H54 (cell line): ENCODE results near the gene IQCN.
A peak's percentile ranks its signal among the peaks of the same experiment; 100 is the strongest.

Source experiments
- DNase-seq: peaks from one replicate; pipeline ENCODE4 v3.0.0; 2011; ENCODE audit warnings: low spot score, mixed read lengths; ENCODE audit not compliant: insufficient read length
- FAIRE-seq: peaks from 3 replicates; lab custom pipeline; 2011; peaks lifted over from hg19 to GRCh38; lab: Jason Lieb, UNC
- POLR2A ChIP-seq: IDR thresholded peaks from 2 replicates; pipeline ENCODE4 v1.6.1; 2011; ENCODE audit warnings: low read depth, mild to moderate bottlenecking, low read length

IQCN gene

DNA sequence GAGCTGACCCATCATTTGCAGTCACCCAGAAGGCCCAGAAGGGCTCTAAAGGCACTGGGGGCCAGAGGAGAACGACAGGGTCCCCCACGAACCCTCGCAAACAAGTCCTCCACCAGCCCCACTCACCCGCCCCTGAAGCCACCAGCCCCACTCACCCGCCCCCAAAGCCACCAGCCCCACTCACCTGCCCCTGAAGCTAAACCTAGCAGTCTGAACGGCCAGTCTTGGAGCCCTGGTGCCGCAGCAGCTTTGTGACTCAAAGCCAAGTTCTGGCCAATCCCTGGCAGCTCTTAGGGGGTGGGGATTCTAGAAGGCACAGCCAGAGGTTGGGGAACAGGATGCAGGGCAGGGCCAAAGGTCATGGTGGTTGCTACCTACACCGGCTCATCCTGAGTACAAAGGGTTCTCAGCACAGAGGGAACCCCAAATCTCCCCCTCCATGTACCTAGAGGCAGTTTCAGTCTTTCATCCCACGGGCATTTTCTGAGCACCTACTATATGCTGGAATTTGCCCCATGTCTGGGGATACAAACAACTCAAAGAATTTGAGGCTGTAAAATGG, at the start of gene IQCN:
Gene IQCN (minus strand): TSS at position 234 of the 562 bp plus-strand sequence. CDS start 4,974 bp downstream, outside the sequence.
- DNase-seq, result no peak
- no peak for FAIRE-seq
- TF ChIP-seq POLR2A, result no peak

DNA sequence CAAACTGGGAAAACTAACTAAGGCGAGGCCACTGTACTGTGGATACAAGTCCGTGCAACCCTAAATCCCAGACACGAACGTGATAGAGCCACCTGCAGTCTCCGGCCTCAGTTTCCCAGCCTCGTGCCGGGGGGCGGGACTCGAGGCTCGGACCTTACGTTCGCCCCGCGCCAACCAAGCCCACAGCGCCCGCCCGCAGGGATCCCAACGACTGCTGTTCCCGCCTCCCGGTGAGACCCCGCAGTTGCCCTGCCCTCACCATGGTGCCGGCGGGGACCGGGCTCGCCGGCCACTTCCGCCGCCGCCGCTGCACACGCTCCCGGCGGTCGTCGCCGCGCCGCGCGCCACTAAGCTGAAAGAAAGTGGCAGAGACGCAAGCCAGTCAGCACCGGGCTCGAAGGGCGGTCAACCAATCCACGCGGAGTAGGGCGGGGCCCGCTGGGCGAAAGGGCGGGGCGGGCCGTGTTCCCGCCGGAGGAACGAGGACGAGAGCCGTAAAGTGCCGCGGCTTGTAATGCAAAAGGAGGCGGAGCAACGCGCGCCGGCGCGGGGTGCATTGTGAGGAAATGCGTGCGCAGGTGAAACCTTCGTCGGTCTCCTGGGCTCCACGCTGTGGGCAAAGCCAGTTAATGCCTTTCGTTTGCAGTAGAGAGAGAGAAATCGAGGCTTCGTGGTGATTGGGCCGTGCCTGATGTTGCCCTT, 48.7 kb upstream of the IQCN start, which contains the start of gene LSM4:
Gene LSM4 (minus strand): TSS at position 318 of the 702 bp plus-strand sequence. CDS start 56 bp downstream, at position 262.
- TF ChIP-seq POLR2A, result peak; percentile 63
- FAIRE-seq (peak; percentile 23), DNase-seq (peak; percentile 89)

- TF ChIP-seq POLR2A, result no peak
- DNase-seq, result no peak
- FAIRE-seq, result no peak
Observed at GRCh38 chr19:18322318-18322758, 48.1 kb upstream of the IQCN start.

DNA sequence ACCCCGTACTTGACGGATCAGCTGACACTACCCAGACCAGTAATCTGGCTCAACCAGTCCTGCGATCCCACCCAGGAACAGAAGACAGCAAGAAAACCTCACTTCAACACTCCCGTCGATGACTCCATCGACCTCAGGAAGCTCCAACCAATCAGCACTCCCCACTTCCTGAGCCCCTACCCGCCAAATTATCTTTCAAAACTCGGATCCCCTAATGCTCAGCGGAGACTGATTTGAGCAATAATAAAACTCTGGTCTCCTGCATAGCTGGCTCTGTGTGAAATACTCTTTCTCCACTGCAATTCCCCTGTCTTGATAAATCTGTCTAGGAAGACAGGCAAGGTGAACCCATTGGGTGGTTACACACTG, 47.5 kb upstream of the IQCN start:
- DNase-seq, result no peak
- no peak for TF ChIP-seq POLR2A

DNA sequence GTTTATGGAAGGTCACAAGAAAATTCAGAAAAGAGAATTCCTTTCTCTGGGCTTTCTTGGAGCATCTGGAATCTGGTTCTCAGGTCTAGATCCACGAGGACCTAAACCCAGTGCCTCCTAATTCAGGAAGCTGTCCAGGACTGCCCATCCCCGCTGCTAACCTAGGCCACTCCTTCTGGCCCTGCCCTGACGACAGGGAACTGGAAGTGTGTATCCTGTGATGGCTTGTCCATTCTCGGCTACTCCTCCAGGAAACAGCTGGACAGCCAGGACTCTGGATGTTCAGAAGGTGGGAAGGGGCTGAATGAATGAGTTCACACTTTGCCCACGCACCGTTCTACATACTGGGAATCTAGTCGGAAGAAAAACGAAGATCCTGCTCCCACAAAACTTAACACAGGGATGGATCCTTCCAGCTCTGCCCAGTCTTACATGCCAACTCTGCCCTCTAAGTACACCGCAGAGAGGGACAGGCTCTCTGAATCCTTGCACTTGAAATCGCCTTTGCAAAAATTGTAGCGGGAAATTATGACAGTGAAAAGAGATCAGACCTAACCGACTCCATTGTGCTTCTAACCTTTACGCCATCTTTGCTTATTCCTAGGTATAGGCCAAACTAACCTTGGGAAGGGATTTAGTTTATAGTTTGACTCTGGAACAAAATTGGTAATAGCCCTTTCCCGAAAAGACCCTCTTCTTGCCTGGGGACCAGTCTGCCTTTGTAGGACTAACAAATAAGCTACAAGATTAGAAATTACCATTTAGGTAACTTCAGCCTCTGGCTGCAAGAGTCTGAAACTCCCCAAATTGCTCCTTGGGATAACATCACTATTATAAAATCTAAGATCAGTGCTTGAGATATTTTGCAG, 46.8 kb upstream of the IQCN start:
- TF ChIP-seq POLR2A, result no peak
- FAIRE-seq (no peak), DNase-seq (no peak)

More for the DNA sequence above, 47.5 kb upstream of the IQCN start:
- FAIRE-seq, result no peak

DNA sequence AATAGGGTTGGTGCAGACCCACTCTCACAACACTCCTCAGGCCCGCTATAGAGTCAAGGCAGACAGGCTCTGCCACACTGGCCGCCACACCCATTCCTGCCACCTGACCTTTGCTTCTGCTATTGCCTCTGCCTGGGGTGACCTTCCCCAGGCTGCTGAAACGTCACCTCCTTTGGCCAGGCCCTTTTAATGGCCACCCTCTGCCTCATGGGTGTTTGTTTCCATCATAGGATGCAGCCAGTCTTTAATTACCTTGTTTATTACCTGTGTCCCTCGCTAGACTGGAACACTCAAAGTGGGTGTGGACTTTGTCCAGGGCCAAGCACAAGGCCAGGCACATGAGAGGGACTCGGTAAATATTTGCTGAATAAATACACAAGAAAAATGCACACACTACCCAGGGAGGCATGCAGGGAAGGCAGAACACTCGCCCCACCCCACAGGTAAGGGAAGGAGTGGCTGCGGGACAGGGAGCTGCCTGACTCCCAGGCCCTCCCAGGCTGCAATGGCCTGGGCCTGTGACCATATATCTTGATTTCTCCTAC, 45.4 kb upstream of the IQCN start:
- FAIRE-seq, result no peak

DNA sequence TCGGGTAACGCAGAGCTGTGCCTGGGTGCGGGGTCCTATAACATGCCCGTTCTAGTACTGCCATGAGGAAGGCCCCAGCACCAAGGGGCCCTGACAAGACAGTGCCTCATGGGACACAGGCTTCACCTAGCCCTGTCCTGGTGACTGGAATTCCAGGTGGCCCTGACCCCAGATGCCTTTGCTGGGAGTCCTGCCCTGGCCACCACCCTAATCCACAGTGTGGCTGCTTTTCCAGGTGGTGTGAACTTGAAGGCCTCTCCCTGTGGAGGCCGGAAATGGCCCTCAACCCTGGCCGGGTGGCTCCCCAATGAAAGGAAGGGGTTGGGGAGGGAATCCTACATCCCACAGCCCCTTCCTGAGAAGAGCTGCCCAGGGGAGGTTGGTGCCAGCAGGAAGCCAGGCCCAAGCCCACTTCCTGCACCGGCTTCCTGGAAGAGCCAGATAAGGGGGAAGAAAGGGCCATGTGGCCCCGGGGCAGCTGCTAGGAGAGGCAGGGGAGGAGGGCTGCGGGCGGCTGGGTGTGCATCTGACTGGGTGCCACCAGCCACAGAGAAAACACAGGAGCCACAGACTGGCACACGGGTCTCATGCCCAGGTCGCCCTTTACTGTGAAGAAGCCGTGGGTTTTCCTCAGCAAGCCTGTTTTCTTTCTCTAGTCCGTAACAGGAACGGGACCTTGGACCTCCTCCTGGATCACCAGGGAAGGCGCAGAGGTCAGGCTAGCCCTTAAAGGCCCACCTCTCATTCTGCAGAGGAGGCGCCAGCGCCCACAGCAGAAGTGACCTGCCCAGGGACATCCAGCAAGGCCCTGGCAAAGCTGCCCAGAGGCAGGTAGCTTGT, 43.9 kb upstream of the IQCN start:
- no peak for TF ChIP-seq POLR2A
- FAIRE-seq (no peak), DNase-seq (no peak)

More for the DNA sequence above, 45.4 kb upstream of the IQCN start:
- no peak for DNase-seq
- no peak for TF ChIP-seq POLR2A

DNA sequence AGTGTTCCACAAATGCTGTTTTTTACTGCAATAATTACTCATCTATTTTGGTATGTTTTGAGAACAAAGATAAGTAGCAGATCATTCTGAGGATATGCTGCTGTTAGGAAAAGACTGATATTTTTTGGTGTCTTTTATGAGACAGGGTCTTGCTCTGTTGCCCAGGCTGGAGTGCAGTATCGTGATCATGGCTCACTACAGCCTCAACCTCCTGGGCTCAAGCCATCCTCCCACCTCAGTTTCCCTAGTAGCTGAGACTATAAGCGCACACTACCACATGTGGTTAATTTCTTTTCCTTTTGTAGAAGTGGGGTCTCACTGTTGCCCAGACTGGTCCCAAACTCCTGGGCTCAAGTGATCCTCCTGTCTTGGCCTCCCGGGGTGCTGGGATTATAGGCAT, 39.1 kb upstream of the IQCN start:
- no peak for DNase-seq
- FAIRE-seq, result no peak
- TF ChIP-seq POLR2A, result no peak

GRCh38 chr19:18312092-18312534, 37.9 kb upstream of the IQCN start:
- DNase-seq (no peak), FAIRE-seq (no peak)
- no peak for TF ChIP-seq POLR2A

DNA sequence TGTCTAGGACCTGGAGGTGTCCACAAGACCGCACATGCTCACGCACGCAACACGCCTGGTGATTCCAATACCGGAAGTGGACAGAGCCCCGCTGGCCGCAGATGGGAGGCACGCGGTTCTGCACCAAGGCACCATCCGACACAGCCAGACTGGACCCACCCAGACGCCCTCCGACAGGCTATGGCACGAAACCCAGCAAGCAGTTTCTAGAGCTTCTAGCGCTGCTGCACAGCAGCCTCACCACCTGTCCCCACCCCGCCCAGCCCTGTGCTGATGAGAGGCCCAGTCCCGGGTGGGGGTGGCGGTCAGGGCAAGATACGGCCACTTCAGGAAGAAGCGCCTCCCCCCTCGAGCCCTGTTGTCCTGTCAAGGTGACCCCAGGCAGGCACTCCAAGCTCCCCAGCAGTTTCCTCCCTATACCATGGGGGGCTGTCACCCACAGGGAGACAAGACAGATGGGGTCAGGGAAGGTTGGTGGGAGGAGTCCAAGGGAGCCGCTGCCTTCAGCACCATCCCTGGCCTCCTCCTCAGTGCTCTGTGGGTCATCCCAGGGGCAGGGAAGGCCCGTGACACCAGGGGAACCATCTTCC, 37.3 kb upstream of the IQCN start:
- DNase-seq (no peak), FAIRE-seq (no peak)
- no peak for TF ChIP-seq POLR2A

GRCh38 chr19:18310966-18311365, 36.7 kb upstream of the IQCN start:
- FAIRE-seq, result no peak
- no peak for DNase-seq
- TF ChIP-seq POLR2A, result no peak

DNA sequence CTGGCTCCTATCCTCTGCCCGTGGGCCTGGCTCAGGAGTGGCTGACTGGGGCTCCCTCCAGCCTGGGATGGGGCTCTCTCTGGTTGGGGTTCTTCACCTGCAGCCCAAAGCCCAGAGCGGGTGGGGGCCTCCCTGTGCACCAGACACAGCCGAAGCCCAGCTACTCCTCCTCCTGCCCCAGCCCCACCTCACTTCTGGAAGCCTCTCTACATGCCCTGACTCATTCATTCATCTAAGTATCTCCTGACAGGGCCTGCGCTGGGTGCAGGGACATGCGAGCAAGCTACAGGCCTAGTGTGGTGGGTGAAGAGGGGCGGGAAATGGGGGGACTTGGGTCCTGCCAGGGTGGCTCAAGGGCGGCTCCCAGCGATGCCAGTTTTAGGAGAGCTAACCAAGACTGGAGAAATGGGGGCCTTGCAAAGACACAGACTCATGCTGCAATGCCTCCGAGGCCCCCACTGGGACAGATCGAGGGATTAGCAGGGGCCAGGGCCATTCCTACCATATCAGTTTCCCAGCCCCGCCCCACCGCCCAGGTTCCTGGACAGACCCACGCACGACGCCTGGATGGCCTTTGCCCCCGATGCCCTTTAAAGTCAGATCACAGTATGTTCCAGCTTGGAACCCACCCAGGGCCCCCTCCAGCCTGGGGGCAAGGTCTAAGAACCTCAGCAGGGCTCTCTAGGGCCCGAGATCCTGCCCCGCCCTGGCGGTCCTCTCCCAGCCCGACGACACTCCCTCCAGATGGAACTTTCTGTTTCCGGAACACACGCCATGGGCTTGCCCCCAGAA, 36.1 kb upstream of the IQCN start:
- TF ChIP-seq POLR2A, result no peak
- DNase-seq, result no peak
- FAIRE-seq, result no peak
